ENCODE results near the gene CADPS2.
A peak's percentile ranks its signal among the peaks of the same experiment; 100 is the strongest.

CADPS2 gene

GRCh38 chr7:122552769-122553168, 333.5 kb downstream of the CADPS2 start:
- TF ChIP-seq, protein P1, sequence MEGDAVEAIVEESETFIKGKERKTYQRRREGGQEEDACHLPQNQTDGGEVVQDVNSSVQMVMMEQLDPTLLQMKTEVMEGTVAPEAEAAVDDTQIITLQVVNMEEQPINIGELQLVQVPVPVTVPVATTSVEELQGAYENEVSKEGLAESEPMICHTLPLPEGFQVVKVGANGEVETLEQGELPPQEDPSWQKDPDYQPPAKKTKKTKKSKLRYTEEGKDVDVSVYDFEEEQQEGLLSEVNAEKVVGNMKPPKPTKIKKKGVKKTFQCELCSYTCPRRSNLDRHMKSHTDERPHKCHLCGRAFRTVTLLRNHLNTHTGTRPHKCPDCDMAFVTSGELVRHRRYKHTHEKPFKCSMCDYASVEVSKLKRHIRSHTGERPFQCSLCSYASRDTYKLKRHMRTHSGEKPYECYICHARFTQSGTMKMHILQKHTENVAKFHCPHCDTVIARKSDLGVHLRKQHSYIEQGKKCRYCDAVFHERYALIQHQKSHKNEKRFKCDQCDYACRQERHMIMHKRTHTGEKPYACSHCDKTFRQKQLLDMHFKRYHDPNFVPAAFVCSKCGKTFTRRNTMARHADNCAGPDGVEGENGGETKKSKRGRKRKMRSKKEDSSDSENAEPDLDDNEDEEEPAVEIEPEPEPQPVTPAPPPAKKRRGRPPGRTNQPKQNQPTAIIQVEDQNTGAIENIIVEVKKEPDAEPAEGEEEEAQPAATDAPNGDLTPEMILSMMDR (conservative IDR thresholded peaks at IDR 0.05): no peak
- H3K27ac ChIP-seq: no peak overlapping the region

GRCh38 chr7:122550545-122550944, 335.7 kb downstream of the CADPS2 start:
- H3K27ac ChIP-seq: no peak overlapping the region
- TF ChIP-seq, protein P1 (conservative IDR thresholded peaks at IDR 0.05): peak; percentile 76

GRCh38 chr7:122549578-122549977, 336.7 kb downstream of the CADPS2 start:
- TF ChIP-seq, protein P1 (conservative IDR thresholded peaks at IDR 0.05): no peak
- no peak overlapping the region for H3K27ac ChIP-seq

DNA sequence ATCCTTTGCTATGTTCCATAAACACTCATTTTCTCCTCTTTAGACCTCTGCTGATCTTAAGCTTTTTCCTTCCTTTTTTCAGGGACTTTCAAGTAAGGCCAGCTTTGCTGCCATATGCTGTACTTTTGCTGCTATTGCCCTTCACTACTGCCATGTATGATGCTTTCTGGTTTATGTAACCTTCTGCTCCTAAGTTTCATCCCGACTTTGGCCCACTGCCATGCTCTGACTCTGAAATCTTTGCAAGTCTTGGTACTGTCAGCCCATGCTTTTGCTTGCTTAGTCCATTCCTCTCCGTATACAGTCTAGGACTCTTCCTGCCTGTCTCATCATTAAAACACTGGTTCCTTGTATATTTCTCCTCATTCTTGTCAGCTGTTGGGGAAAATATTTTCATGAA, 339.8 kb downstream of the CADPS2 start:
- H3K27ac ChIP-seq: no peak overlapping the region
- TF ChIP-seq, protein P1 (conservative IDR thresholded peaks at IDR 0.05): no peak

GRCh38 chr7:122544463-122544862, 341.8 kb downstream of the CADPS2 start:
- no peak overlapping the region for H3K27ac ChIP-seq
- TF ChIP-seq, protein P1 (conservative IDR thresholded peaks at IDR 0.05): no peak

DNA sequence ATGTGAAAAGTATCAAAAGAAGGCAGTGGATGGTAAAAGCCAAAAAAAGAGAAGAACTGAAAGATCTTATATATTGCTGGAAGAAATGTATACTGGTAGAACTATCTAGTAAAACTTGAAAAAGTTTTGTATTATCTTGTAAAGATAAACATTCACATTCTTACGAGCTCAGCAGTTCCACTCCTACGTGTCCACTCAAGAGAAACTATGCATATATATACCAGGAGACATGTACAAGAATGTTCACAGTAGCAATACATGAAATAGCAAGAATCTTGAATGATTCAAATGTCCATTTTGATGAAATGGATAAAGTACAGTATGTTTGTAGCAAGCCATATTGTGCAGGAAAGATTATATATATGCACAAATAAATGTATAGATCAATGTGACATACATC, 342.4 kb downstream of the CADPS2 start:
- TF ChIP-seq, protein P1 (conservative IDR thresholded peaks at IDR 0.05): no peak
- H3K27ac ChIP-seq: no peak overlapping the region

- TF ChIP-seq, protein P1 (conservative IDR thresholded peaks at IDR 0.05): no peak
- H3K27ac ChIP-seq: no peak overlapping the region
Observed at GRCh38 chr7:122543166-122543565, 343.1 kb downstream of the CADPS2 start.

GRCh38 chr7:122535086-122535485, 351.2 kb downstream of the CADPS2 start:
- TF ChIP-seq, protein P1 (conservative IDR thresholded peaks at IDR 0.05): no peak

More at GRCh38 chr7:122535086-122535485, 351.2 kb downstream of the CADPS2 start:
- H3K27ac ChIP-seq: no peak overlapping the region
